K562 (cell line): ENCODE measurements around the gene KCNK10.

Experiments used
- CTCF ChIP-seq, 3 experiments: IDR thresholded peaks in 2 of 3; conservative IDR thresholded peaks in 1 of 3; 2 replicates each; pipeline ENCODE4 v1.5.1; 2011 to 2012; ENCODE audit warnings: low read length in 3 of 3, mild to moderate bottlenecking in 3 of 3, control low read depth in 2 of 3, improper control_type of control experiment in 1 of 3, inconsistent platforms in 1 of 3, low read depth in 1 of 3, mixed read lengths in 1 of 3, moderate library complexity in 1 of 3; ENCODE audit not compliant: insufficient read depth in 2 of 3
- REST ChIP-seq, 2 experiments: fragments of 450-650 bp; formaldehyde crosslinking in 1 of 2; IDR thresholded peaks; 2 replicates each; pipeline versions ENCODE4 v1.4.0 to v1.6.1; 2014 to 2020; ENCODE audit warnings: mild to moderate bottlenecking in 2 of 2, borderline replicate concordance in 1 of 2, low read depth in 1 of 2
- UBTF ChIP-seq, 2 experiments: IDR thresholded peaks; 2 replicates each; pipeline ENCODE4 v1.6.1; 2012; ENCODE audit warnings: improper control_type of control experiment in 2 of 2, low read depth in 2 of 2, low read length in 2 of 2, borderline replicate concordance in 1 of 2
- ZFP36 ChIP-seq: fragments of 150-350 bp; IDR thresholded peaks from 2 replicates; pipeline ENCODE4 v1.6.1; 2018; ENCODE audit warnings: low read length, low read depth; ENCODE audit not compliant: partially characterized antibody

GRCh38 chr14:88227693-88228092, 95.4 kb downstream of the KCNK10 start:
- TF ChIP-seq REST (IDR thresholded peaks at IDR 0.05; ENCODE audit: borderline replicate concordance) (no peak), REST (CRISPR knock-in tag; IDR thresholded peaks at IDR 0.05; ENCODE audit: low read depth) (no peak), CTCF (IDR thresholded peaks at IDR 0.05 in 2 of 3, conservative IDR thresholded peaks at IDR 0.05 in 1 of 3; ENCODE audit: insufficient read depth in 2 of 3, low read depth in 1 of 3, low read length in 3 of 3) (no peak), ZFP36 (no peak), UBTF (IDR thresholded peaks at IDR 0.05; ENCODE audit: borderline replicate concordance in 1 of 2, low read depth in 2 of 2, low read length in 2 of 2) (no peak)
